IMR-90 (cell line): ENCODE results near the gene ASXL1.

Source experiments
- BHLHE40 ChIP-seq: fragments of 150-350 bp; IDR thresholded peaks from 2 replicates; pipeline ENCODE4 v1.6.1; 2016; ENCODE audit warnings: mild to moderate bottlenecking, low read depth, low read length
- FOS ChIP-seq: fragments of 150-350 bp; IDR thresholded peaks from 2 replicates; pipeline ENCODE4 v1.6.1; 2016; ENCODE audit warnings: low read depth, low read length
- POLR2A ChIP-seq: IDR thresholded peaks from 2 replicates; pipeline ENCODE4 v1.6.1; 2012; ENCODE audit warnings: mild to moderate bottlenecking, low read depth, low read length
- RAD21 ChIP-seq: IDR thresholded peaks from 2 replicates; pipeline ENCODE4 v1.6.1; 2012; ENCODE audit warnings: low read length, improper control_type of control experiment
- TF ChIP-seq, protein P1 (sequence below): conservative IDR thresholded peaks from 2 replicates; pipeline ENCODE4 v1.5.1; 2012; ENCODE audit warnings: mild to moderate bottlenecking, low read depth, low read length, improper control_type of control experiment

GRCh38 chr20:32465092-32465900, 107.2 kb downstream of the ASXL1 start:
- TF ChIP-seq POLR2A (peak; percentile 33; the same call in 1 of the 2 replicates), RAD21 (no peak), FOS (peak; percentile 32; the same call in 1 of the 2 replicates), BHLHE40 (no peak)
- TF ChIP-seq, protein P1, sequence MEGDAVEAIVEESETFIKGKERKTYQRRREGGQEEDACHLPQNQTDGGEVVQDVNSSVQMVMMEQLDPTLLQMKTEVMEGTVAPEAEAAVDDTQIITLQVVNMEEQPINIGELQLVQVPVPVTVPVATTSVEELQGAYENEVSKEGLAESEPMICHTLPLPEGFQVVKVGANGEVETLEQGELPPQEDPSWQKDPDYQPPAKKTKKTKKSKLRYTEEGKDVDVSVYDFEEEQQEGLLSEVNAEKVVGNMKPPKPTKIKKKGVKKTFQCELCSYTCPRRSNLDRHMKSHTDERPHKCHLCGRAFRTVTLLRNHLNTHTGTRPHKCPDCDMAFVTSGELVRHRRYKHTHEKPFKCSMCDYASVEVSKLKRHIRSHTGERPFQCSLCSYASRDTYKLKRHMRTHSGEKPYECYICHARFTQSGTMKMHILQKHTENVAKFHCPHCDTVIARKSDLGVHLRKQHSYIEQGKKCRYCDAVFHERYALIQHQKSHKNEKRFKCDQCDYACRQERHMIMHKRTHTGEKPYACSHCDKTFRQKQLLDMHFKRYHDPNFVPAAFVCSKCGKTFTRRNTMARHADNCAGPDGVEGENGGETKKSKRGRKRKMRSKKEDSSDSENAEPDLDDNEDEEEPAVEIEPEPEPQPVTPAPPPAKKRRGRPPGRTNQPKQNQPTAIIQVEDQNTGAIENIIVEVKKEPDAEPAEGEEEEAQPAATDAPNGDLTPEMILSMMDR = no peak
